Measurements from ENCODE around the gene ATP8B4. TPM values are rescaled to one million over a fixed set of nuclear protein-coding genes. Genes with fewer than 3 reads are reported as not detected.
A peak's percentile ranks its signal among the peaks of the same experiment; 100 is the strongest.
"Not testable (repeated sequence)": the region's sequence is repeated elsewhere in the genome, so short reads cannot be mapped to it uniquely, and the experiment has no call there.

Gene ATP8B4
- polyA plus RNA-seq, 1 donor from 2014 or later = not detected

DNA sequence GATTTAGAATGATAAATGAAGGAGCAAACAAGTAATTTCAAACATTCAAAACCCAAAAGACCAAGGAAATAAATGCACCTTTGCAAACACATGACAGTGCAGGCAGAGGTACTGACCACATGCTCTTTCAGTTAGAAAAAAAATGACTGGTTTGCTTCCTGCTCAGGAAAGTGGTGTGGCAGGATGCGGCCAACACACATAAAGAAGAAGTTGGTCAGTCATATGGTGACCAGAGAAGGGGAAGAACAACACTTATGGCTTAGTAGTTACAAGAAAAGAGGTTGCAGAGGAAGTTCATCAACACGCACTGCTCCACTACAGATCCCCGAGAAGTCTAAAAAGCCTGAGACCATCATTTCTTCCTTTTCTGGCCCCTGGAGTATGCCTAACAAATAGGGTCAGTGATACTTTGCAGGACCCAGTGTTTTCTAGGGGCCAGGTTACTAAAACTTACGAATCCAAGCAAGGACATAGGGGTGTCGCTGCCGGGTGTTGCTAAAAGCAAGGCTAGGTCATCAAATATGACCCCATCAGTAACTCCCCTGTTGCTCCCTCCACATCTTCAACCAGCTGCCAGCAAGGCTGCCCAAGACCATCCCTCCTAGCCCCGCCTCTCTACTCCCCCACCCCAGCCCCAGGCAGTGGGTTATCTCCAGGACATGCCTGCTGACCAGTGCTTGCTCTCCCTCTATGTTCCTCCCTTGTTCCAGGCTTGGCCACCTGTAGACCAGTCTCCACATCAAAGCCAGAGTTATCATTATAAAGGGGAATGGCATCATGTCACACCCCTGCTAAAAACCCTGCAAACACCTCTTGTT, 11.2 kb downstream of the ATP8B4 start:
- Mint-ChIP-seq H3K27ac (peak overlapping the region in 1 of 3 donors; percentile 71), H3K27me3 (peaks cover 1% of the 10 kb centered on the region), H3K9me3 (no peaks in the 10 kb centered on the region), H3K36me3 (no peaks in the 10 kb centered on the region), H3K4me3 (peak overlapping the region in 2 of 4 donors; percentile 61 to 63), H3K4me1 (peaks cover 24 to 35% (median 29%) of the 10 kb centered on the region in 3 donors)

DNA sequence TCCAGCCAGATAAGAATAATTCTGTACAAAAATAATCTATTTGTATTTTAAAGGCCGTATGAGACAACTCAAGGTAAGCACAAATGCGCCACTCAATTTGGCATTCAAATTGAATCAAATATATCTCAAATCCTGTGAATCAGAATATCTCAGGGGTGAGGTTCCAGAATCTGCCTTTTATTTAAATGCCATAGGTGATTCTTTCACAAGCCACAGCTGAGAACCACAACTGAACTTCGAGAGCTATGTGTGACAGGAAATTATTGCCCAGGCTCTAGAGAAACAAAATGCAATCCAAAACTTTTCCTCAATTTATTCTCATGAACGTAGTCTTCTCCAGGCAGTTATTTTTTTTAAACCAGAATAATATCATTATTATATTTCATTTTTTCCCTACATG, 11.9 kb downstream of the ATP8B4 start:
- Mint-ChIP-seq H3K9me3 (peaks cover 0 to 1% (median 0%) of the 10 kb centered on the region in 3 donors), H3K4me1 (peaks cover 23 to 33% (median 29%) of the 10 kb centered on the region in 3 donors), H3K27me3 (no peaks in the 10 kb centered on the region), H3K36me3 (no peaks in the 10 kb centered on the region), H3K27ac (peak overlapping the region in 1 of 3 donors; percentile 71), H3K4me3 (peak overlapping the region in 1 of 4 donors; percentile 28)

DNA sequence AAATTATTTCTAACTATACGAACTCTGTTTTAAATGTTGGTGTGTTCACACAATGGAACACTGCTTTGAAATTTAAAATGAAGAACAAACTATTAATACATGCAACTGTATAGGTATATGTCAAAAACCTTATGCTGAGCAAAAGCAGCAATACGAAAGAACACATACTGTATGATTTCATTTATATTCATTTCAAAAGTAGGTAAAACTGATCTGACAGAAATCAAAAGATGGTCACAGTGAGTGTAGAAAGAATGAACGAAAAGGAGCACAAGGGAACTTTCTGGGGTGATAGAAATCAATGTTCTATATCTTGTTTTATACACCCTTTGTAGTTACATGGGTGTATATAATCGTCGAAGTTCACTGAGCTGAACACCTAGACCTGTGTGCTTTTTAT, 12.6 kb downstream of the ATP8B4 start:
- Mint-ChIP-seq H3K4me3 (no peak overlapping the region), H3K9me3 (peaks cover 0 to 2% (median 2%) of the 10 kb centered on the region in 3 donors), H3K27ac (no peak overlapping the region)

DNA sequence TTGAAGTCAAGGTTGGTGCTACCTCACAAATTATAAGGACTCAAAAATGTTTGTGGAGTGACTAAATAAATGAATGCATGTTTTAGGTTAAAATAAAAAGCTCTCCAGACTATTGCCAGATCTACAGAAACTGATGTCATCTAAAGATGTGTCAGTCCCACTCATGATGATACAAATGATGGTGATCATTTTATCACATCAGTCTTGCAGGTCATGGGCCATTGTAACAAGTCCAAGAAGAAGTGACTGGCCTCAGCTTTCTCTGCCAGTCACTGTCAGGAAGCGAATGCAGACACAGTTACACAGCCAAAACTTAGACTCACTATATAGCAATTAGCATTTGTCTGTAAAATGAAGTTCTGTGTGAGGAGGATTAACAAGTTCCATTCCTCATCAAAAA, 18.5 kb downstream of the ATP8B4 start:
- H3K4me1 Mint-ChIP-seq = no peaks in the 10 kb centered on the region
- peaks cover 4% of the 10 kb centered on the region for H3K36me3 Mint-ChIP-seq
- H3K27ac Mint-ChIP-seq = no peak overlapping the region
- H3K27me3 Mint-ChIP-seq = no peaks in the 10 kb centered on the region
- H3K9me3 Mint-ChIP-seq = peaks cover 0 to 2% (median 2%) of the 10 kb centered on the region in 3 donors
- H3K4me3 Mint-ChIP-seq = no peak overlapping the region

More for the DNA sequence above, 12.6 kb downstream of the ATP8B4 start:
- H3K27me3 Mint-ChIP-seq = no peaks in the 10 kb centered on the region
- peaks cover 23 to 33% (median 29%) of the 10 kb centered on the region in 3 donors for H3K4me1 Mint-ChIP-seq
- peaks cover 4% of the 10 kb centered on the region for H3K36me3 Mint-ChIP-seq

DNA sequence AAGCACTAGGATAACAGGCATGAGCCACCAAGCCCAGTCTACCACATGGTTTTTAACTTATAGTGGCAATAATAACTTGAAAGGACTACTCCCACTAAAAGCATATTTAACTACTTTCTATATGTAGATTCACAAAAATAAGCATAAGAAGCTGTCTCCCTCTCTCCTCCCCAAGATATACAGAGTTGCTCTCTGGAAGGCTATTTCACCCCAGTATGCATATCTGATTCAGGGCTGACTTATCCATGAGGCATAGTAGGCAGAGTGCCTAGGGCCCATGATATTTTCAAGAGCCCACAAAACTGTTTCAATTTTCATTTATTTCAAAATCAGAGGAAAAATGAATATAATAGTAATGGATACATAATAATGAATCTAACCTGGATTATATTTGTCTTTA, 20.5 kb downstream of the ATP8B4 start:
- Mint-ChIP-seq H3K27ac (no peak overlapping the region), H3K27me3 (no peaks in the 10 kb centered on the region), H3K4me3 (no peak overlapping the region), H3K36me3 (peaks cover 4% of the 10 kb centered on the region), H3K4me1 (no peaks in the 10 kb centered on the region), H3K9me3 (peaks cover 0 to 2% (median 2%) of the 10 kb centered on the region in 3 donors)

DNA sequence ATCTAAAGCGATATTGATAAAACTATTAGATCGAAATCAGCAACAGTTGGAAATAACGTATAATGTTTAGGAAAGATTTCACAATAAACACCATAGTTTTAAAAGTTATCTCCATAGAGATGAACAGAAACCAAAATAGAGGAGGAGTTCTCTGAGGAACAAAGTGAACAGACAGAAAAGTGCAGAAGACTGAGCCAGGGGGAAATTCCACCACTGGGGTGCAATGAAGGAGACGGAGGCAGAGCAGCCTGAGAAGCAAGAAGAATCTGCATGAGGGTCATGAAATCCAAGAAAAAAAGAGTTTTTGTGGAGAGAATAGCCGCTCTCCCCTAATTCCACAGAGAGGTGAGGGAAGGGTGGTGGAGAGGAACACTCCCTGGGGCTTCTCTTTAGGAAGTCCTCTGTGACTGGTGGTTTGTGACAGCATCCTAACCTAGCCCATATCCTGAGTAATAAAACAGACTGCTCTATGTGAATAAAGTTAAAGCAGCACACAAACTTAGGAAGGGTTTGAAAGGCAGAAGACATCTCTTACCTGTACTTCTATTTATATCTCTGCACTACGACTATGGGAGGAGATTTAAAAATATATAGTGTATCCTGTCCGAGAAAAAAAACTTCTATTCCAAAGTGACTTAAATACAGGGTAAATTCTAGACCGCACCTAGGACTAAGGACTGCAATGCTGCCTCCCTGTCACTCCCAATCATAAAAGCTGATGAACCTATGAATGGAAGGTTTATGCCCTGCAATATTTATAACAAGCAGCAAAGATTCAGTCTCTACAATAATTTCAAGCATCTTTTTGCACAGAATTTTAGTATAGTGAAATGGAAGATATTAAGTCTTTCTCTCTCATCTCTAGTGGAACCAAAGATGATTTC, 22.9 kb downstream of the ATP8B4 start:
- H3K27me3 Mint-ChIP-seq = no peaks in the 10 kb centered on the region
- H3K4me3 Mint-ChIP-seq = no peak overlapping the region
- no peak overlapping the region for H3K27ac Mint-ChIP-seq
- H3K9me3 Mint-ChIP-seq = no peaks in the 10 kb centered on the region
- no peaks in the 10 kb centered on the region for H3K36me3 Mint-ChIP-seq
- no peaks in the 10 kb centered on the region for H3K4me1 Mint-ChIP-seq

DNA sequence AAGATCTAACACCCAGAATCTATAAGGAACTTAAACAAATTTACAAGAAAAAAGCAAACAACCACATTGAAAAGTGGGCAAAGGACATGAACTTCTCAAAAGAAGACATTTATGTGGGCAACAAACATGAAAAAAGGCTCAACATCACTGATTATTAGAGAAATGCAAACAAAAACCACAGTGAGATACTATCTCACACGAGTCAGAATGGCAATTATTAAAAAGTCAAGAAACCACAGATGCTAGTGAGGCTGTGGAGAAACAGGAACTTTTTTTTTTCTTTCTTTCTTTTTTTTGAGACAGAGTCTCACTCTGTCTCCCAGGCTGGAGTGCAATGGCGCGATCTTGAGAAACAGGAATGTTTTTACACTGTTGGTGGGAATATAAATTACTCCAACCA, 29.6 kb downstream of the ATP8B4 start:
- not testable (repeated sequence) for H3K4me1 Mint-ChIP-seq, H3K27ac Mint-ChIP-seq, H3K4me3 Mint-ChIP-seq, H3K9me3 Mint-ChIP-seq, H3K36me3 Mint-ChIP-seq, H3K27me3 Mint-ChIP-seq

DNA sequence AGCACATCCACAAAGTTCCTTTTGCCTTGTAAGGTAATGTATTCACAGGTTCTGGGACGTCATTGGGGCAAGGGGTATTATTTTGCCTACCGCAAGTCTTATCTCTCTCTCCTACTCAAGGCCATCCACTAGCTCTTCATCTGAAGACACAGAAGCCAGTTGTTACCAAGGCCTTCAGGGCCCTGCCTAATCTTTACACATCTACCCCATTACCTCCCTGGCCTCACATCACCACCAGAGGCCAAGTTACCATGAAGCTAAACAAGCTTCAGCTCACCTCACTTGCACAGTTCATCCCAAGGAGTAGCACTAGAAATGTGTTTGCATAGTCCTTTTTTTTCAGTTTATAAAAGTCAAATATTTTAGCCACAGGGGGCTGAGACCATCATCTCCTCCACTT, 34.1 kb downstream of the ATP8B4 start:
- Mint-ChIP-seq H3K4me3 (no peak overlapping the region), H3K36me3 (no peaks in the 10 kb centered on the region), H3K27me3 (no peaks in the 10 kb centered on the region), H3K4me1 (no peaks in the 10 kb centered on the region), H3K9me3 (peaks cover 0 to 6% (median 1%) of the 10 kb centered on the region in 3 donors), H3K27ac (no peak overlapping the region)

DNA sequence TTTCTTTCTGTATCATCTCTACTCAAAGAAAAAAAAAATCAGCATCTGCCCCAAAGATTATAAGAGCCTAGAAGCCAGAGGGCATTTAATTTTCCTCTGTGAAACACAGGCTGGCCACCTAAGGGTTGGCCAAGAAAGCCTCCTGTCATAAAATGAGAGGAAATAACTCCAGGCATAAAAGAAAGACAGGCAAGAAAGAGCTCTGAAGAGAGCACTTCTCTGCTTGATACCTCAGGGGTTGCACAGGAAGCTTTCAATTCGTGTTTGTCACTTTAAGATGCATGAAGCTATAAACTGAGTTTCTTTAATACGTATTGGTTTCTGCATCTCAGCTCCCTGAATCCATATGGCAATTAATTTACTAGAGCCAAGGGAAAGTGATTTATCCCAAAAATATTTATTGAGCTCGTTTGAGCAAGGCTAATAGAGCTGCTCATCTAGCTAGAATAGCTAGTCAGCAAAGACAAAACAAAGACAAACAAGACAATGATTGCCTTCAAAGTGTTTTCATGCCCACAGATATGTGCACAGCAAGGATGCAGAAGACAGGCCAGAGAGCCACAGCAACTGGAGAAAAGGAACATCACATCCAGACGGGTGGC, 35.5 kb downstream of the ATP8B4 start:
- Mint-ChIP-seq H3K4me1 (no peaks in the 10 kb centered on the region), H3K9me3 (peaks cover 0 to 2% (median 0%) of the 10 kb centered on the region in 3 donors), H3K27me3 (no peaks in the 10 kb centered on the region), H3K27ac (no peak overlapping the region), H3K36me3 (no peaks in the 10 kb centered on the region), H3K4me3 (no peak overlapping the region)

DNA sequence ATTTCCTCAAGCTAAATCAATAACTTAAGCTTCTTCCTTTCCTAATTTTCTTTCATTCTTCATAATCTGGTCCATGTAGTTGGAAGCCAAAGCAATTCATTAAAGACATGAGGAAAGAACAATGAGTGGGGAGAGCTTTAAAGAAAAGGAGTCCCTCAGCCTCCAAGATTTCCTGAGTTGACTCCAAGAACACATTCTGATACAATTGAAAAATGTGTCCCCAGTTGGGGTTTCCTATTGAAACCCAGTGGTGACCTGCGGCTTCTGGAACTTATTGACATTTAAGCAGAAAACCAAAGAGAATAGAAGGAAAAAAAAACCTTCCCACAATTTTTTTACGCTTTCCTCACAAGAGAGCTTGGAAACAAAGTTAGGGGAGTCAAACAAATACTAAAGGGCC, 37.0 kb downstream of the ATP8B4 start:
- H3K36me3 Mint-ChIP-seq = no peaks in the 10 kb centered on the region
- no peaks in the 10 kb centered on the region for H3K4me1 Mint-ChIP-seq
- H3K27me3 Mint-ChIP-seq = no peaks in the 10 kb centered on the region
- no peak overlapping the region for H3K27ac Mint-ChIP-seq
- peaks cover 0 to 2% (median 0%) of the 10 kb centered on the region in 3 donors for H3K9me3 Mint-ChIP-seq
- H3K4me3 Mint-ChIP-seq = no peak overlapping the region

DNA sequence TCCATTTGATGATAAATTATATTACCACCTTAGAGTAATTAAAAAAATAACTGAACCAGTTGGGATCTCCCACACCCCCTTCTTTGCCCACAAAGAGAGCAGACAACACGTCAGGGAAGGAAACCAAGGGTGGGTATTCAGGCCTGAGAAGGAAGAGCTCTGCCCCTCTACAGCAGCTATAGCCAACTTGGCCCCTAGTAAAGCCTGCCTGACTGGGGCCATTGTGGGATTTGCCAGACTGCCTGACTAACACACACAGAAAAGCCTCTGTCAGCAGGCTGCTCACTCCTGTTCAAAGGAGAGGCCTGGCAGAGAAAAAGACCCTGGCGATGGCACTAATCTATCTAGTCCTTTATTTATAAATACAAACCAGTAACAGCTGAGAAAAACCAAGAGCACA, 41.4 kb downstream of the ATP8B4 start:
- Mint-ChIP-seq H3K27me3 (no peaks in the 10 kb centered on the region), H3K4me3 (no peak overlapping the region), H3K27ac (no peak overlapping the region), H3K9me3 (peaks cover 0 to 2% (median 0%) of the 10 kb centered on the region in 3 donors), H3K36me3 (peaks cover 5% of the 10 kb centered on the region), H3K4me1 (no peaks in the 10 kb centered on the region)

DNA sequence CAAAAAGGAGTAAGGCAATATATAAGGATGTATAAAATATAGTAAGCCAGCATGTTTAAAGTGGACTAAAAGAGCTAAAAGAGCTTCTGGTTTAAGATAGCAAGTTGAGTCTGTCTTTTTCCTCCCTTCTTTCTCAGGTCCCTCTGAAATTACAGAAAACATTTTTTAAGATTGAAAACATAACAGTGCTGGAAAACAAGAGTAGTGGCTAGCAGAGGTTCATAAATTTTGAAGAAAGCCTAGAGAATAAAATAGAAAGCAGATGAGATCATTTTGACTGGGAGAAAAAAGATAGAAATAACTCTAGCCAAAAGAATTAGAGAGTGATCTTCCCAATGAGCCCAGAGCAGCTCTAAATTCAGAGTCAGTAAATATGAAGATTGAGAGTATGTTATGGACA, 41.9 kb downstream of the ATP8B4 start:
- Mint-ChIP-seq H3K36me3 (peaks cover 5% of the 10 kb centered on the region), H3K4me1 (no peaks in the 10 kb centered on the region), H3K27ac (no peak overlapping the region), H3K9me3 (peaks cover 0 to 2% (median 0%) of the 10 kb centered on the region in 3 donors), H3K4me3 (no peak overlapping the region), H3K27me3 (no peaks in the 10 kb centered on the region)

DNA sequence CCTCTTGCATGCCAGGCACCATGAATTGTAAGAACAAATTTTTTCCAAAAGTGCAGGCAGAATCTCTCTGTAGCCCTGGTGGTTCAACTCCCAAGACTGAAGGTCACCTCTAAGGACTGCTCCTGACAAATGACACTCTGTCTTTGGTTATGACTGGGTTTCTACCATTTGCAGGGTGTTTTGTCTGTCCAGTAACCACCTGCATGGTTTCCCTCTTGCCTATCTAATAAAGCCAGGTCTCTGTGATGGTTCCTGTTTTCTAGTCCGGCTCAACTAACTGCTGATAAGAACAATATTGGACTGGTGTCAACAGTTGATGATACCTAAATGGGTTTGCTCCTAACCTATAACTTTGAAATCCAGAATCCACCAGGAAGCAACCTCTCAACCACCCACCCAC, 43.7 kb downstream of the ATP8B4 start:
- Mint-ChIP-seq H3K4me1 (no peaks in the 10 kb centered on the region), H3K27ac (no peak overlapping the region), H3K36me3 (peaks cover 5% of the 10 kb centered on the region)

DNA sequence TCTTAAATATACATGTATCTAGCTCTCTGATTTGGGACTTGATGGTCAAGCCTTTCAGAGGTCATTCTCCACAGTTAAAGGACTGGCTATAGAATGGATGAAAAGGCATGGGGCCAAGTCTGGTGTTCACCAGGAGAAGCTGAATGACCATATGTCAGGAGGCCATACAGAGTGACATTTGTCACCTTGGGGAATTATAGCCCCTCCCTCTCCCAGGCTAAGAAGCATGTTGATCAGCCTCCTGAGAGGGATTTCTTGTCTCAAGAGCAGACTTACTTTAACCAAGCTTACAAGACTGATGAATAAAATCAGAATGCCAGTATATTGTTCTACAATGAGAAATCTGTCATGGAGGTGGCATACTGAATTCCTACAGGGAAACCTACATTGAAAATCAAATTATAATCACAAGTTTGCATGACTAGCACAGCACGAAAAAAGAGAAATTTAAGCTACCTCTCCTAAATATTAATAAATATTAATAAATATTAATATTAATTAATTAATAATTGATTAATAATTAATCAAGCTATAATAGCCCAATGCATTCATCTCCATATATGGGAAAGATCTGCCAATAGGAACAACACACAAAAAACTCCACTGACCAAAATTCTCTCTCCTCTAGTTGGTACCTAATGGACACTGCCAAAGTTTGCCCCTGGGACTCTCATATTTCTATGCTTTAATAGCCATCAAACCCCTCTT, 47.3 kb downstream of the ATP8B4 start:
- Mint-ChIP-seq H3K9me3 (no peaks in the 10 kb centered on the region), H3K27me3 (peaks cover 3% of the 10 kb centered on the region), H3K4me1 (peaks cover 0 to 5% (median 2%) of the 10 kb centered on the region in 3 donors), H3K4me3 (peak overlapping the region in 1 of 4 donors; percentile 40), H3K36me3 (peaks cover 5% of the 10 kb centered on the region), H3K27ac (no peak overlapping the region)

More for the DNA sequence above, 43.7 kb downstream of the ATP8B4 start:
- H3K9me3 Mint-ChIP-seq = peaks cover 0 to 2% (median 0%) of the 10 kb centered on the region in 3 donors
- H3K4me3 Mint-ChIP-seq = no peak overlapping the region
- peaks cover 3% of the 10 kb centered on the region for H3K27me3 Mint-ChIP-seq

All from IgD-negative memory B cell (primary cell).